Right lobe of liver (tissue), 6 donors: Measurements from ENCODE around the gene FHIT. TPM values are rescaled to one million over a fixed set of nuclear protein-coding genes. Genes with fewer than 3 reads are reported as not detected.

Experiments
- ATAC-seq, 4 donors: fragments of 200-7000 bp; cut with Tn5 transposase; one replicate each; pipeline ENCODE4 v1.9.1; 2020; ENCODE audit warnings: mild to moderate bottlenecking in 4 of 4, moderate library complexity in 4 of 4
- DNase-seq, 3 donors: peaks; one replicate each; pipeline ENCODE4 v3.0.0-alpha.2; 2020
- H3K27ac ChIP-seq, 3 donors: fragments of 200-600 bp; one replicate each; pipeline ENCODE4 v1.8.0; 2022
- H3K27me3 ChIP-seq, 2 donors: fragments of 200-600 bp; one replicate each; pipeline ENCODE4 v1.8.0; 2022
- H3K36me3 ChIP-seq, 4 donors: fragments of 200-600 bp; sonication (generic) in 1 of 4; one replicate each; pipeline versions ENCODE4 v1.5.1 to v1.8.0; 2017 to 2022; ENCODE audit warnings: control low read depth in 1 of 4
- H3K4me1 ChIP-seq, 4 donors: fragments of 200-600 bp; sonication (generic) in 1 of 4; one replicate each; pipeline versions ENCODE4 v1.5.1 to v1.8.0; 2017 to 2022; ENCODE audit warnings: control low read depth in 1 of 4
- H3K4me3 ChIP-seq, 3 donors: fragments of 200-600 bp; one replicate each; pipeline ENCODE4 v1.8.0; 2022
- H3K9me3 ChIP-seq, 4 donors: fragments of 200-600 bp; sonication (generic) in 1 of 4; one replicate each; pipeline versions ENCODE4 v1.5.1 to v1.8.0; 2017 to 2022; ENCODE audit warnings: control low read depth in 1 of 4
- POLR2A ChIP-seq: fragments of 450-650 bp; IDR thresholded peaks from one replicate; pipeline ENCODE4 v1.6.1; 2017; ENCODE audit warnings: antibody characterized with exemption, mild to moderate bottlenecking
- WGBS: methylation state at CpG from one replicate; pipeline ENCODE4 v1.1.6; 2018; ENCODE audit warnings: low coverage, low lambda C conversion rate; ENCODE audit not compliant: insufficient coverage; ENCODE audit errors: missing lambda C conversion rate; 5-methylcytosine and 5-hydroxymethylcytosine counted together
- intact Hi-C, 2 donors: fragments of 100-400 bp; cut with DNase I; formaldehyde crosslinking; loops; one replicate each; pipeline versions ENCODE4 v1.11.2 to v1.14.1; 2022
- total RNA-seq, 6 experiments: library from RNA; depleted of rRNA in 2 of 6; stranded (reverse); fragments of >200 nt in 2 of 6; fragmentation: NEBNext Ultra II Directional in 3 of 6; extraction: Animal tissue kit (Norgen Biotek cat#: 25700) in 3 of 6; gene quantifications; one replicate each; pipeline versions ENCODE4 v1.1.0 to v1.2.4, GENCODE V29; 2016 to 2023
- TF ChIP-seq, protein P1 (sequence below), 4 donors: fragments of 200-600 bp in 3 of 4; fragments of 450-650 bp in 1 of 4; IDR thresholded peaks; one replicate each; pipeline versions ENCODE4 v1.5.1 to v1.8.0; 2016 to 2022; ENCODE audit warnings: antibody characterized with exemption in 4 of 4, mild to moderate bottlenecking in 2 of 4
- donor health status: DM: no; HTN: yes; CAD: no.
- donor health status: DM: no; HTN: no; CAD: no.
- donor health status: DM: no; HTN: no; CAD: no.
- donor health status: DM: no; HTN: yes; CAD: no.
- donor health status: DM: no; HTN: yes; CAD: no.

Gene FHIT
- total RNA-seq, 6 experiments from 2014 or later, result 6.6 to 11.2 (median 8.0) TPM

- Histone ChIP-seq H3K27me3 (no peaks in the 10 kb centered on the region), H3K4me3 (no peak overlapping the region), H3K9me3 (no peaks in the 10 kb centered on the region), H3K27ac (no peak overlapping the region), H3K36me3 (no peaks in the 10 kb centered on the region), H3K4me1 (no peaks in the 10 kb centered on the region)
- no peak for TF ChIP-seq POLR2A
- TF ChIP-seq, protein P1, sequence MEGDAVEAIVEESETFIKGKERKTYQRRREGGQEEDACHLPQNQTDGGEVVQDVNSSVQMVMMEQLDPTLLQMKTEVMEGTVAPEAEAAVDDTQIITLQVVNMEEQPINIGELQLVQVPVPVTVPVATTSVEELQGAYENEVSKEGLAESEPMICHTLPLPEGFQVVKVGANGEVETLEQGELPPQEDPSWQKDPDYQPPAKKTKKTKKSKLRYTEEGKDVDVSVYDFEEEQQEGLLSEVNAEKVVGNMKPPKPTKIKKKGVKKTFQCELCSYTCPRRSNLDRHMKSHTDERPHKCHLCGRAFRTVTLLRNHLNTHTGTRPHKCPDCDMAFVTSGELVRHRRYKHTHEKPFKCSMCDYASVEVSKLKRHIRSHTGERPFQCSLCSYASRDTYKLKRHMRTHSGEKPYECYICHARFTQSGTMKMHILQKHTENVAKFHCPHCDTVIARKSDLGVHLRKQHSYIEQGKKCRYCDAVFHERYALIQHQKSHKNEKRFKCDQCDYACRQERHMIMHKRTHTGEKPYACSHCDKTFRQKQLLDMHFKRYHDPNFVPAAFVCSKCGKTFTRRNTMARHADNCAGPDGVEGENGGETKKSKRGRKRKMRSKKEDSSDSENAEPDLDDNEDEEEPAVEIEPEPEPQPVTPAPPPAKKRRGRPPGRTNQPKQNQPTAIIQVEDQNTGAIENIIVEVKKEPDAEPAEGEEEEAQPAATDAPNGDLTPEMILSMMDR (IDR thresholded peaks at IDR 0.05), result no peak
- no peak for ATAC-seq
- WGBS, result 69% methylated on average over 2 of the region's 3 CpGs
- intact Hi-C loops, result no loop called here
- no peak for DNase-seq
These were observed 1347.0 kb downstream of the FHIT start for GRCh38 chr3:59904296-59904695.

DNA sequence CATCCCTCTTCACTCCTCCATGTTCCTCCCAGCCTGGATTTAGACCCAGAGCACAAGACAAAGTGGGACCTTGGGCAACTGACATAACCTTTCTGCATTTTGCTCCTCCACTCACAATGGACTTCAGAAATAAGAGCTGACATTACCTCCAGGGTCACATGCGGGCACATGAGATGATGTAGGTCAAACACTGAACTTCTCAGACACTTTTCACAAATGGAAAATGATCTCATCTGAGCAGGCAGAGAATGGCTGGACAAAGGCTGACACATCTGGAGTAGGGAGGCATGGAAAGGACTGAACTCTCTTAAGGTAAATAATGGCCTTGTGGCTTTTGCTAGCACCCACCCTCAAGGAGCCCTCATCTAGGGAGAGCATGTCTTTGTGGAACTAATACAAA lies 1352.2 kb downstream of the FHIT start:
- no peak for ATAC-seq
- Histone ChIP-seq H3K36me3 (no peaks in the 10 kb centered on the region), H3K27me3 (no peaks in the 10 kb centered on the region), H3K4me1 (no peaks in the 10 kb centered on the region), H3K9me3 (no peaks in the 10 kb centered on the region), H3K27ac (no peak overlapping the region), H3K4me3 (no peak overlapping the region)
- no peak for DNase-seq
- intact Hi-C loops, result no loop called here
- WGBS, result 100% methylated on average over 1 of the region's 1 CpG
- TF ChIP-seq, protein P1 (IDR thresholded peaks at IDR 0.05), result no peak
- TF ChIP-seq POLR2A, result no peak

DNA sequence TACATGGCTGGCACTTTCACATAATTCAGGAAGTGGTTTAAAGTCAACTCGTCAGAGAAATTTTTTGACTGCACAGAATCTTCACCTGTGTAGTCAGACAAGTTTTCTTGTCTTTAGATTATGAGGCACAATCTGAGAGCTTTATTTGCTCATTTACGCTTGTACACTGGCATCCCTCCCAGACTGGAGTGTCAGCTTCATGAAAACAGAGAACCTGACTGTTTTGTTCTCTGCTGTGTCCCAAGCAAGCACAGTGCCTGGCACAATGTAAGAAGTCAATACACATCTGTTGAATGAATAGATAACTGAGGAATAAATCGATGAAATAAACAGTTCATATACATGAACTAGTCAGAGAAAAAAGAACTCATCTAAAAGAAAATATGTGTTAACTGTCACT lies 1355.3 kb downstream of the FHIT start:
- intact Hi-C loops, result no loop called here
- TF ChIP-seq, protein P1 (IDR thresholded peaks at IDR 0.05), result no peak
- TF ChIP-seq POLR2A, result no peak
- H3K27ac ChIP-seq, result no peak overlapping the region
- WGBS, result 63% methylated on average over 3 of the region's 3 CpGs
- ATAC-seq (no peak), DNase-seq (no peak)
- H3K36me3 ChIP-seq, result no peaks in the 10 kb centered on the region
- H3K4me1 ChIP-seq, result no peaks in the 10 kb centered on the region
- H3K4me3 ChIP-seq, result no peak overlapping the region
- no peaks in the 10 kb centered on the region for H3K9me3 ChIP-seq
- no peaks in the 10 kb centered on the region for H3K27me3 ChIP-seq

DNA sequence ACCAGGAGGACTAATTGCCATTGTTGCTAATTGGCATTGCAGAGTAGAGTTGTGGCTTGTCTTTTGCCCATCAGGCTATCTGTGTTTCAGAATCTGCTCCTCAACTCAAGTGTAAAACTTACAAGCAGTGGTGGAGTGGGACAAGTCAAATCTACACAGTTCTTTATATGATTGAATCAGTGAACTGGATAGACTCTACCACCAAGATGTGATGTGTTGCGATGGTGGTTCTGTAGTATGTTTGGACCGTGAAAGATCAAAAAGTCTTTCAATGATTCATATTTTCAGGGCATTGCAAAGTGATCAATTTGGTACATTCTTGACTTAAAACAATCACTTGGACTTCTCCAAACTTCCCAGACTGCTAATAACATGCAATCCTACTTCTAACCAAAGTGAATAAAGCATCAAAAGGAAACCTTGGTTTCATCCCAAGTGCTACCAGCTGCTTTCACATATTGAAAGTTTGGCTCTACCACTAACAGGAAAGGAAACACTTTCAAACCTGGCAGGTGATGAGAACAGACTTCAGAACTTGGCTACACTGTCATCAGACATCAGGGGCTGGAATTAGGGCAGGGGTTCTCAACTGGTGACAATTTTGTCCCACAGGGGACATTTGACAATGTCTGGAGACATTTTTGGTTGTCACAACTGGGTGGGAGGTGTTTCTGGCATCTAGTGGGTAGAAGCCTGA lies 1356.7 kb downstream of the FHIT start:
- intact Hi-C loops, result no loop called here
- H3K27ac ChIP-seq, result no peak overlapping the region
- TF ChIP-seq, protein P1 (IDR thresholded peaks at IDR 0.05), result no peak
- no peak for TF ChIP-seq POLR2A
- no peaks in the 10 kb centered on the region for H3K36me3 ChIP-seq
- no peak for ATAC-seq
- H3K27me3 ChIP-seq, result no peaks in the 10 kb centered on the region
- no peak overlapping the region for H3K4me3 ChIP-seq
- H3K4me1 ChIP-seq, result no peaks in the 10 kb centered on the region
- no peaks in the 10 kb centered on the region for H3K9me3 ChIP-seq
- WGBS, result 92% methylated on average over 2 of the region's 2 CpGs
- DNase-seq, result no peak
